HEK293 (cell line): Measurements from ENCODE around the gene SULT4A1.

Experiments used
- CTCF ChIA-PET: fragments of 350-600 bp; formaldehyde crosslinking; extraction: SDS; loops from one replicate; lab custom pipeline; 2021; ENCODE audit warnings: antibody characterized with exemption; lab: Yijun Ruan, JAX
- POLR2A ChIA-PET: fragments of 300-600 bp; formaldehyde crosslinking; extraction: SDS; loops from one replicate; lab custom pipeline; 2020; ENCODE audit warnings: antibody characterized with exemption, inconsistent platforms; lab: Yijun Ruan, JAX
- H3K27ac ChIP-seq: fragments of 200-500 bp; sonication (Bioruptor generic); 2 replicates; pipeline ENCODE4 v1.5.1; 2014; ENCODE audit warnings: low read depth, low read length, control low read depth, inconsistent platforms; ENCODE audit errors: extremely low read depth
- H3K36me3 ChIP-seq, 2 experiments: fragments of 200-500 bp in 1 of 2; sonication (Bioruptor generic) in 1 of 2; 1 replicate in 1 of 2; 2 replicates in 1 of 2; pipeline ENCODE4 v1.5.1; 2014 to 2017; ENCODE audit warnings: inconsistent platforms in 2 of 2, low read length in 2 of 2; ENCODE audit not compliant: control insufficient read depth in 2 of 2, insufficient read depth in 1 of 2
- H3K4me1 ChIP-seq: fragments of 200-500 bp; sonication (Bioruptor generic); 2 replicates; pipeline ENCODE4 v1.5.1; 2014; ENCODE audit warnings: mild to moderate bottlenecking, low read length, inconsistent platforms; ENCODE audit not compliant: control insufficient read depth, insufficient read depth
- H3K4me3 ChIP-seq: 2 replicates; pipeline ENCODE4 v1.5.1; 2011; ENCODE audit warnings: low read depth, mild to moderate bottlenecking, control low read depth, low read length, moderate library complexity
- H3K9me3 ChIP-seq: fragments of 200-500 bp; sonication (Bioruptor generic); 2 replicates; pipeline ENCODE4 v1.5.1; 2014; ENCODE audit warnings: low read depth, low read length, inconsistent platforms; ENCODE audit not compliant: control insufficient read depth, insufficient read depth
- EGR2 ChIP-seq: fragments of 450-650 bp; formaldehyde crosslinking; IDR thresholded peaks from 2 replicates; pipeline ENCODE4 v1.5.1; 2016; ENCODE audit warnings: low read depth, missing biosample characterization, missing genetic modification characterization
- GFI1B ChIP-seq: fragments of 450-650 bp; formaldehyde crosslinking; IDR thresholded peaks from 2 replicates; pipeline ENCODE4 v1.5.1; 2016; ENCODE audit warnings: missing biosample characterization, missing genetic modification characterization
- GLIS1 ChIP-seq: fragments of 450-650 bp; formaldehyde crosslinking; IDR thresholded peaks from 2 replicates; pipeline ENCODE4 v1.5.1; 2016; ENCODE audit warnings: missing biosample characterization, missing genetic modification characterization
- INSM2 ChIP-seq: fragments of 450-650 bp; formaldehyde crosslinking; IDR thresholded peaks from 2 replicates; pipeline ENCODE4 v1.5.1; 2016; ENCODE audit warnings: missing biosample characterization, missing genetic modification characterization
- KLF1 ChIP-seq: fragments of 450-650 bp; formaldehyde crosslinking; IDR thresholded peaks from 2 replicates; pipeline ENCODE4 v1.5.1; 2016; ENCODE audit warnings: missing biosample characterization, missing genetic modification characterization
- MEIS1 ChIP-seq: sonication (generic); formaldehyde crosslinking; IDR thresholded peaks from 2 replicates; pipeline ENCODE4 v1.8.1; 2022; ENCODE audit warnings: missing genetic modification reagents, mild to moderate bottlenecking, borderline replicate concordance
- SCRT2 ChIP-seq: fragments of 450-650 bp; formaldehyde crosslinking; IDR thresholded peaks from 2 replicates; pipeline ENCODE4 v1.5.1; 2016; ENCODE audit warnings: missing biosample characterization, missing genetic modification characterization
- SETDB1 ChIP-seq: IDR thresholded peaks from one replicate; pipeline ENCODE4 v1.6.1; 2017; ENCODE audit warnings: mild to moderate bottlenecking, low read length, moderate library complexity, mixed read lengths; ENCODE audit not compliant: insufficient read length
- ZBTB11 ChIP-seq: fragments of 450-650 bp; formaldehyde crosslinking; conservative IDR thresholded peaks from 2 replicates; pipeline ENCODE4 v1.5.1; 2016; ENCODE audit warnings: low read depth, missing biosample characterization, missing genetic modification characterization
- ZNF157 ChIP-seq: fragments of 450-650 bp; formaldehyde crosslinking; IDR thresholded peaks from 2 replicates; pipeline ENCODE4 v1.5.1; 2016; ENCODE audit warnings: missing biosample characterization, missing genetic modification characterization
- ZNF354C ChIP-seq: fragments of 450-650 bp; formaldehyde crosslinking; IDR thresholded peaks from 2 replicates; pipeline ENCODE4 v1.5.1; 2016; ENCODE audit warnings: missing biosample characterization, missing genetic modification characterization, low read depth, borderline replicate concordance
- ZNF488 ChIP-seq: fragments of 450-650 bp; formaldehyde crosslinking; IDR thresholded peaks from 2 replicates; pipeline ENCODE4 v1.5.1; 2016; ENCODE audit warnings: missing biosample characterization, missing genetic modification characterization
- ZNF585B ChIP-seq: fragments of 450-650 bp; formaldehyde crosslinking; IDR thresholded peaks from 2 replicates; pipeline ENCODE4 v1.5.1; 2016; ENCODE audit warnings: missing biosample characterization, missing genetic modification characterization
- ZNF692 ChIP-seq: fragments of 450-650 bp; formaldehyde crosslinking; IDR thresholded peaks from 2 replicates; pipeline ENCODE4 v1.5.1; 2016; ENCODE audit warnings: missing biosample characterization, missing genetic modification characterization
- ZNF701 ChIP-seq: fragments of 450-650 bp; formaldehyde crosslinking; IDR thresholded peaks from 2 replicates; pipeline ENCODE4 v1.5.1; 2016; ENCODE audit warnings: missing biosample characterization, missing genetic modification characterization
- ZNF747 ChIP-seq: fragments of 450-650 bp; formaldehyde crosslinking; IDR thresholded peaks from 2 replicates; pipeline ENCODE4 v1.5.1; 2016; ENCODE audit warnings: missing biosample characterization, missing genetic modification characterization
- ZSCAN23 ChIP-seq: fragments of 450-650 bp; formaldehyde crosslinking; IDR thresholded peaks from 2 replicates; pipeline ENCODE4 v1.5.1; 2016; ENCODE audit warnings: missing biosample characterization, missing genetic modification characterization
- TF ChIP-seq, protein P1 (sequence below): fragments of 450-650 bp; formaldehyde crosslinking; IDR thresholded peaks from 2 replicates; pipeline ENCODE4 v1.5.1; 2017; ENCODE audit warnings: missing biosample characterization, missing genetic modification characterization

The SULT4A1 gene

GRCh38 chr22:43783777-43784176 lies 78.5 kb downstream of the SULT4A1 start (continued):
- TF ChIP-seq ZBTB11 (tag by site-specific recombination), result no peak
- no peak for TF ChIP-seq KLF1 (tag by site-specific recombination)
- no peak for TF ChIP-seq ZNF157 (tag by site-specific recombination)
- no peak for TF ChIP-seq INSM2 (tag by site-specific recombination)
- no peak for TF ChIP-seq ZSCAN23 (tag by site-specific recombination)
- TF ChIP-seq, protein P1, sequence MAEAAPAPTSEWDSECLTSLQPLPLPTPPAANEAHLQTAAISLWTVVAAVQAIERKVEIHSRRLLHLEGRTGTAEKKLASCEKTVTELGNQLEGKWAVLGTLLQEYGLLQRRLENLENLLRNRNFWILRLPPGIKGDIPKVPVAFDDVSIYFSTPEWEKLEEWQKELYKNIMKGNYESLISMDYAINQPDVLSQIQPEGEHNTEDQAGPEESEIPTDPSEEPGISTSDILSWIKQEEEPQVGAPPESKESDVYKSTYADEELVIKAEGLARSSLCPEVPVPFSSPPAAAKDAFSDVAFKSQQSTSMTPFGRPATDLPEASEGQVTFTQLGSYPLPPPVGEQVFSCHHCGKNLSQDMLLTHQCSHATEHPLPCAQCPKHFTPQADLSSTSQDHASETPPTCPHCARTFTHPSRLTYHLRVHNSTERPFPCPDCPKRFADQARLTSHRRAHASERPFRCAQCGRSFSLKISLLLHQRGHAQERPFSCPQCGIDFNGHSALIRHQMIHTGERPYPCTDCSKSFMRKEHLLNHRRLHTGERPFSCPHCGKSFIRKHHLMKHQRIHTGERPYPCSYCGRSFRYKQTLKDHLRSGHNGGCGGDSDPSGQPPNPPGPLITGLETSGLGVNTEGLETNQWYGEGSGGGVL (tag by site-specific recombination), result no peak
- TF ChIP-seq SETDB1, result no peak
- TF ChIP-seq ZNF354C, result no peak
- TF ChIP-seq ZNF747 (tag by site-specific recombination), result no peak
- no peak for TF ChIP-seq GLIS1 (tag by site-specific recombination)

DNA sequence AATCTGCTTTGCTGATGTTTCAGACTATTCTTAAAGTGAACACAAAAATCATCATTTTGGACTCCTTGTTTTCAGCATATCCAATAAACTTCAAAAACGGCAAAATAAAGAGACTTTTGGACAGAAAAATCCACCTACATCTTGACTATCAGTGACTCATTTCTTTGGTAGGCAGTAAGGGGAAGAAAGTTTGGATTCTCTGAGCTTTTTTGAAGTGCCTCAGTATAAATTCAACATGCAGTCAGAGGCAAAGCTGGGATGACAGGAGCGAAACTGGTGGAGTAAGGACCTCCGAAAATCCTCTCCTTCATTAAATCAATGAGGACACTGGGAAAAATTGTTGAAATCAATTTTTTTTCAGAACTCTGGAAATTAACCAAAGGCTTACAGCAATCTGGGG lies 79.9 kb downstream of the SULT4A1 start:
- CTCF ChIA-PET, result interaction anchor here (1.2 to 1.3 kb wide), 3 partner anchors 14 to 37 kb away, joined by 3 to 4 read pairs (median 4); no protein-coding TSS in a partner anchor
- TF ChIP-seq ZNF585B (tag by site-specific recombination) (peak; percentile 25), ZNF701 (tag by site-specific recombination) (no peak), ZNF692 (no peak)
- TF ChIP-seq, all 188 proteins: peak for 1
- H3K36me3 ChIP-seq, result no peaks in the 10 kb centered on the region
- no peak overlapping the region for H3K27ac ChIP-seq
- no peaks in the 10 kb centered on the region for H3K9me3 ChIP-seq
- no peak overlapping the region for H3K4me3 ChIP-seq
- POLR2A ChIA-PET, result no interaction called here
- H3K4me1 ChIP-seq, result no peaks in the 10 kb centered on the region

GRCh38 chr22:43777286-43777685 lies 85.0 kb downstream of the SULT4A1 start:
- TF ChIP-seq SCRT2 (tag by site-specific recombination) (peak; percentile 65), GFI1B (no peak), ZNF488 (no peak), EGR2 (tag by site-specific recombination) (0 out of 2 replicates have a peak, but pooled peaks have one; percentile 17), MEIS1 (CRISPR knock-in tag) (peak; percentile 98)
- no peaks in the 10 kb centered on the region for H3K36me3 ChIP-seq
- peak overlapping the region; percentile 2; the same call in 1 of the 2 replicates for H3K4me3 ChIP-seq
- no peaks in the 10 kb centered on the region for H3K4me1 ChIP-seq
- no peak overlapping the region for H3K27ac ChIP-seq
- POLR2A ChIA-PET, result interaction anchor here (0.6 to 1.2 kb wide), 2 partner anchors 35 to 256 kb away, joined by 5 to 8 read pairs; partner anchors contain the start of gene EFCAB6
- H3K9me3 ChIP-seq, result no peaks in the 10 kb centered on the region
- CTCF ChIA-PET, result interaction anchor here (0.8 kb wide), 1 partner anchor 80 kb away, joined by 3 read pairs; no protein-coding TSS in a partner anchor
